Skeletal muscle cell (primary cell): ENCODE measurements around the gene SLC13A3.
A peak's percentile ranks its signal among the peaks of the same experiment; 100 is the strongest.

ENCODE experiments used
- DNase-seq: peaks from one replicate; pipeline ENCODE4 v3.0.0-alpha.2; 2010; ENCODE audit warnings: low read depth
- H3K4me3 ChIP-seq: 2 replicates; pipeline ENCODE4 v1.5.1; 2011; ENCODE audit warnings: low read depth, mild to moderate bottlenecking, control low read depth, low read length, moderate library complexity

SLC13A3 gene

GRCh38 chr20:46651091-46651962, at the start of gene SLC13A3:
Gene SLC13A3 (minus strand): TSS chr20:46651459. CDS start chr20:46651421, 38 bp downstream.
- H3K4me3 ChIP-seq = no peak within 1 kb of the TSS
- no peak for DNase-seq

DNA sequence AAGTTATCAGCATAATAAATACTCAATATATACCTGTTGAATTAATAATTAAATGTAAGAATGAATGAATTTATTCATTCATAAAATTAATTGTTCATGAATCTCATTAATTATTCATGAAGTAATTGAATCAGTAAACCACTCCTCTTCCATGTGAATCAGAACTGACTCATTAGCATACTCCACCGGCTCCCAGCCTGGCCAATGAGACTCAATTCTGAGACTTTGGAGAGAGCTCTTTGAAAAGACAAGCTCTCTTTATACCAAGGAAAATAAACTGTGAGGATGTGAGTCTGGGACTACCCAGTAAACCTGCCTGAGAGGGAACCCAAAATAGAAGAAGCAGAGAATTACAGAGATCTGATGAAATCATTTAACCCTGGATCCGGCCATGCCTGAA, 49.8 kb upstream of the SLC13A3 start:
- no peak for DNase-seq
- no peak overlapping the region for H3K4me3 ChIP-seq

DNA sequence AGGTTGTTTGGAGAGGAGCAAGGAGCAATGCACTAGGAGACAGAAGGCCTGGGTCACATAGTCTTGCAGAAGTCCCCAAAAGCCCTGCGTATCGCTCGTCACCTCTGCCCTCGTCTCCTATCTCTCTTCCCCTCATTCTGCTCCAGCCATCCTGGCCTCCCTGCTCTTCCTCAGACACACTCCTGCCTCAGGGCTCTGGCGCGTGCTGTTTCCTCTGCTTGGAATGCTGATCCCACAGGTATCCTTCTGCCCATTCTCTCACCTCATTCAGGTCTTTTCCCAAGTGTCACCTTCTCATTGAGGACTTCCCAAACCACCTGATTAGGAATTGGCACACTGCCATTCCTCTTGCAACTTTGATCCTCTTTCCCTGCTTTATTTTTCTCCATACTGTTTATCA, 49.2 kb upstream of the SLC13A3 start:
- H3K4me3 ChIP-seq = no peak overlapping the region
- DNase-seq = no peak

DNA sequence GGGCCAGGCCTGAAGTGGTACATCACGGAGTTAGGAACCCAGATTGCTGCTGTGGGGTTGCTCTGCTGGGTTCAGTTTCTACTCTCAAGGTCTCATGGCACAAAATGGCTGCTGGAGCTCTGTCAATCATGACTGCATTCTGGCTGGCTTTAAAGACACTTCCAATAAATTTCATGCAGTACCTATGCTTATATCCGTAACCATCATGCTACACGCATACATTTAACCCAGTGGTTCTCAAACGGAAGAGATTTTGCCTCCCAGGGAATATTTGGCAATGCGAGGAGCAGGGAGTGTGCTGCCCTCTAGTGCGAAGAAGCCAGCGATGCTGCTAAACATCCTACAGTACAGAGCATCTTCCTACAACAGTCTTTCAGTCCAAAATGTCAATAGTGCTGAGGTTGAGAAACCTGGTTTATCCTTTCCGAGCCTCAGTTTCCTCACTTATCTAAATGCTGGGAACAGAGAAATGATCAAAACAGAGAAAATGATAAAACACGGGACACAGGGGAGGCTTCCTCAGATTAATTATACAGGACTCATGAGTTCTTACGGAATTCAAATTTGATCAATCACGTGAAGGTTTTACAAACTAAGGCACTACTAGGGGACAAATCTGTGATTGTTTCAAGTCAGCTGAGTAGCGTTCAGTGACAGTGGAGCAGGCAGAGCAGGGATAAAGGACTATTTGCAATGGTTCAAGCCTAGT, 48.5 kb upstream of the SLC13A3 start:
- no peak overlapping the region for H3K4me3 ChIP-seq
- DNase-seq = no peak

DNA sequence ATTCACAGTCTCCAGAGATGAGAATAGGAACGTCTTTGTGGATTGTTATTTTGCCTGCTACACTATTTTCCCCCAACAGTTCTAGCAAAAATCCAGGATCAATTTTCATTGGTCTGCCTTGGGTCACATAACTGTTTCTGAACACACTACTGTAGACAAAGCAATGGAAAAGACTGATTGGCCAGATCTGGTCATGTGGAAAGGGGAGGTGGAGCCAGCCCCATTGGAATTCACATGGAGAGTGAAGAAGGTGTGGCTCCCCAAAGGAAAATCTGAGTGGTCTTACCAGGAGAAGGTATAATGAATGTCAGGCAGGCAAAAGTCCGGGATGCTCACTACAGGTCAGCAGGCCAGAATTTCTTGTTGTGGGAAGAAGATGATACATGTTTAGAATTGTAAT, 47.5 kb upstream of the SLC13A3 start:
- no peak for DNase-seq
- no peak overlapping the region for H3K4me3 ChIP-seq

DNA sequence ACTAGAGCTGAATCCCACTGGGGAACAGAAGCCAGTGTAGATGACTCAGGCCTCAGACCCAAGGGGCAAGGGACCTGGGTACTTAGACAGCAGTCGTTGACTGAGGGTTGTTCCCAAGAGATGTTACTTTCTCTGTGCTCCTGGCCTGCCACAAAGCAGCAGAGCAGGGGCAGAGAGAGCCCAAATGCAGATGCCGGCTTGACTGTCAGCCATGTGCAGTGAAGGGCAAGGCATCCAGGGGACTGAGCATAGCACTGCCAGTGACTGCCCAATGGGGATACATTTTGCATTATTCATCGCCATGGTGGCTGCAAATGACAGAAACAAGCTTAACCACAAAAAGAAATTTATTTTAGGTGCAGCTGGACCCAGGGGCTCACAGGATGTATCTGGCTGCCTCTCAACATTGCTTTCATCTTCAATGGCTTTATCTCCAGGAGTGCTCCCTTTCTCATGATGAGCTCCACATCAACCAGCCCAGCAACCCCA, 45.6 kb upstream of the SLC13A3 start:
- H3K4me3 ChIP-seq = no peak overlapping the region
- DNase-seq = no peak

GRCh38 chr20:46695892-46696291, 44.6 kb upstream of the SLC13A3 start:
- DNase-seq = no peak
- no peak overlapping the region for H3K4me3 ChIP-seq

- no peak overlapping the region for H3K4me3 ChIP-seq
- no peak for DNase-seq
These were observed 43.2 kb upstream of the SLC13A3 start for GRCh38 chr20:46694484-46694883.

- no peak for DNase-seq
- no peak overlapping the region for H3K4me3 ChIP-seq
These were observed 39.9 kb upstream of the SLC13A3 start for GRCh38 chr20:46691196-46691595.

DNA sequence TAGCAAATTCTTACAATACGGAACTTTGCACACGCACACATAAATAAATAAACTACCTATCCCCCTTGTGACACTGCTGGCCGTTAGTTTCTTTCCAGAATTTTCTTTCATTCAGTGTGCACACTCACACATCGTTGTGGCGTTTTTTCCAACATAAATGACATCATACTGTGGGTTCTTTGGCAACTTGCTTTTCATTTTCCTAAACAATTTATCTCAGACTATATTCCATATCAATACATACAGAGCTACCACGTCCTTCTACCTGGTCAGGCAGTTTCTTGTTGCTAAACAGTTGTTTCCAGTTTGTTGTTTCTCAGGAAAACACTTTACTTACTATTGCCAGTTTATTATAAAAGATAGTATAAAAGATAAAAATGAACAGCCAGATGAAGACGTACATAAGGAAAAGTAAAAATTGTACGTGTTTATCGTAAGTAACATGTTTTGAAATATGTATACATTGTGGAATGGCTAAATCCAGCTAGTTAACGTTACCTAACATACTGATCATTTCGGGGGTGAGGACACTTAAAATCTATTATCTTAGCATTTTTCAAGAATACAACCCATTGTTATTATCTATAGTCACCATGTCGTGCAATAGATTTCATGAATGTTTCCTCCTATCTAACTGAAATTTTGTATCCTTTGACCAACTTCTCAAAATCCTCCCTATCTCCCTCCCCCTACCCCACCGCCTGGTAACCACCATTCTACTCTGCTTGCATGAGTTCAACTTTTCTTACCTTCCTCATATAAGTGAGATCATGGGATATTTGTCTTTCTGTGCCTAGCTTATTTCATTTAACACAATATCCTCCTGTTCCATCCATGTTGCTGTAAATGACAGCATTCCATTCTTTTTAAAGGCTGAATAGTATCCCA, 39.2 kb upstream of the SLC13A3 start:
- H3K4me3 ChIP-seq = peak overlapping the region; percentile 86
- no peak for DNase-seq

GRCh38 chr20:46689754-46690085, 38.5 kb upstream of the SLC13A3 start:
- DNase-seq = no peak
- peak overlapping the region; percentile 86 for H3K4me3 ChIP-seq

DNA sequence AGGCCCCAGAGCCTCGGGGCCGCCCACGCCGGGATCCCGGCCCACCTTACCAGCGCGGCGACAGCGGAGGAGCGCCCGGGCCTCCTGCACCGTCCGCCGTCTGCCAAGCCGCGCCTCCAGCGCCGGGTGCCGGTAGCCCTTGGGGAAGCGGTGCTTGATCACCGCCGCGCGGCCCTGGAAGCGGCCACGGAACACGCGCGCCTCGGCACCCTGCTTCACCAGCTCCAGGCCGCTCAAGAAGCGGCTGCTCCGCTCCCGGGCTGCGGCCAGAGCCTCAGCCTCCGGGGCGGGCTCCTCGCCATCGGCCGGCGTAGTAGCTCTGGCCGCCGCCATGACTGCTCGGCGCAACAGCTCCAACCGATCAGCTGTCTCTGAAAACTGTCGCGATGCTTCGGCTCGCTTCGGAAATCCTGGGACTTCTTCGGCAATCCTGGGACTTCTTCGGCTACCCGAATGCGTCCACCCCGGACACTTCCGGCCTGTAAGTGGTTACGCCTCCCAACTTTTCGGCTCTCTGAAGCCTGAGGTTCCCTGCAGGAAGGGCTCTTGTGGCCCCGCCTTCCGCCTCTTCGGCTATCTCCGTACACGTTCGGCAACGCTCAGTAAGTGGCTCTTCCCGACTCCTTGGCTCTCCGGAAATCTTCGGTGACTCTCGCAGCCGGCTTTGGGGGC, 38.0 kb upstream of the SLC13A3 start, which contains the start of gene TP53RK:
Gene TP53RK, minus strand, starts transcription at position 363 of the 672 bp plus-strand sequence. Its CDS starts 30 bp downstream, at position 333.
- peak within 1 kb of the TSS; percentile 86 for H3K4me3 ChIP-seq
- DNase-seq = peak; percentile 100

DNA sequence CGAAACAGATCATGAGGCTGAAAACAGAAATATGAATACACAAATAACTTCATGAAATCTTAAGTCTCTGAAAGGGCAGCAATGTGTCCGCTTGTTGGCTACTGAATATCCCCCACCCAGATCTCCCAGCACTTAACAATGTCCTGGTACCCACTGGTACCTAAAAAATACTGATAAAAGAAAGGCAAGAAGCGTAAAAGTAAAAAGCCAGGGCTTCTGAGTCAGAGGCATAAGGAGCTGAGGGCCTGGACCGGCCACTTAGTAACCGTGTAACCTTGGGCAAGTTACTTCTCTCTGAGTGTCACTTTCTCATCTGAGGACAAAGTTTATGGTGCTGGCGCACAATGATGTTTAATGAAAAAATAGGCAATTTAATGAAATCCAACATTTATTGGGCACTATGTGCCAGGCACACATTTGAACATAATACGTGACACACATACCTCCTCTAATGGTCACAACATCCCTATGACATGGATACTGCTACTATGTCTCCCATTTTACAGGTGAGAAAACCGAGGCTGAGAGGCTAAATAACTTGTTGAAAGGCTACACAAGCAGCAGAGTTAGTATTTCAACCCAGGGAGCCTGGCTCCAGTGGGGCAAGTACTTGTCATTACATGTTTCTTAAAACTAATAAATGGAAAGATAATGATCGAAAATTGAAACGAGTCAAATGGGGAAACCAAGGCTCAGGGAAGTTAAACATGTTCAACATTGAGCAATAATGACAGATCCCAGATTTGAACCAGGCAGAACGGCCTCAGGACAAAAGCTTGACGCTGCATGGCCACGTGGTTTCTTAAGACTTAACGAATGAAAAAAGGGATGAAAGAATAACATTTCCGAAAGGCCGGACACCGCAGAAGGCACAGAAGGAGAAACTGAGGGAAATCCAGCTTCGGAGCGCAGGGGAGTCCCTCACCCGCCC, 37.2 kb upstream of the SLC13A3 start:
- H3K4me3 ChIP-seq = peak overlapping the region; percentile 86
- no peak for DNase-seq

- peak; percentile 51 for DNase-seq
- peak overlapping the region; percentile 55 for H3K4me3 ChIP-seq
These were observed 32.9 kb upstream of the SLC13A3 start for GRCh38 chr20:46683939-46684750.

GRCh38 chr20:46683668-46683938, 32.3 kb upstream of the SLC13A3 start:
- DNase-seq = no peak
- H3K4me3 ChIP-seq = peak overlapping the region; percentile 55

DNA sequence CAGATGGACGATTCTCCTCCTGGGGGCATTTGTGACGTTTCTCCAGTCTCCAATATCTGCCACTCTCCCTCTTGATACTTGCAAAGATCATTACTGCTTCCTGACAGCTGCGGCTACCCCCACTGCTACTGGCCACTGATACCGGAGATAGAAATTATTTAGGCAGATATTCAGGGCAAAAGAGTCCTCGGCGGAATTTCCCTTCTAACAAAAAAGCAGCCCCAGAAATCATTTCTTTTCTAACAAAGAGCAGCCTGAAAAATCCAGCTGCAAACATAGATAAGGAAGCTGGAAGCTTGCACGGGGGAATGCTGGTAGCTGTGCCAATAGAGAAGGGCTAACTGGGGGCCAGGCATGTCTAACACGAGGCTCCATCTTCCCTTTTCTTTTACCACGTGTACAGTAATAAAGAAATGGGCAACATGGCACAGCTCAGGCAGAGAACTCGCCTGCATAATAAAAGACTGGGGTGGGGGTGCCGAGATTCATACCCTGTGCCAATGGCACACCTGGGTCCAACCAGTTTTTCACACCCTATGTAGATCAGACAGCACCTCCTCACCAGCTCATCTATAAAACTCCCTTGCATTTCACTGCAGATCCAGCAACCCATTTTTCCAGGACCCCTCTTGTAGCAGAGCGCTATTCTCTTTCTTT, 31.9 kb upstream of the SLC13A3 start:
- DNase-seq = no peak
- peak overlapping the region; percentile 55 for H3K4me3 ChIP-seq
